ENCODE data around the gene ST3GAL3. TPM values are rescaled to one million over a fixed set of nuclear protein-coding genes. Genes with fewer than 3 reads are reported as not detected.

The ST3GAL3 gene
- total RNA-seq, 1 donor = 16.8 TPM

DNA sequence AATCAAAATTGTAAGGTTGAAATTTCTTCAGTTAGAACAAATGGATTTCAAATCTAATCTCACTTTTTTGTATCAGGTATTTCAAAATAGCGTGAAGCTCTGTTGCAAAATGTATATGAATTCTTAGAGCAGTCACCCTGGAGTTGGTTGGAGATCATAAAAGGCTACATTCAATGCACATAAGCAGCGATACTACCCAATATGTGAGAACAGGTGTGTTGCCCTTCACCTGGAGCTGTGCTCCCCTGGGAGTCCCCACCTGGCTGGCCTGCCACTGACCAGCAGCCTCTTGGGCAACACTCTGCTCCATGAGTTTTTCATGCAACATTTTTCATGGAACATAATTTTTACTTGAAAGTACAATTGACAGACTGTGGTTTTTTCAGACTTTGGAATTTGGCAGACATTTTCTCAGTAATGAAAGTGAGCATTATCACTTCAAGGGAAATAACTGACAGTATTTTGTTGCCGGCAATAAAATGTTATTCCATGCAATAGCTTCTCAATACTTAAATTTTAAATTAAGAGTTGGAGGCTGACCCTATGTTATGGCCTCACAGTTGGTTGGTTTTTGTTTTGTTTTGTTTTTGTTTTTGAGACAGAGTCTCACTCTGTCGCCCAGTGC is 95.1 kb downstream of the ST3GAL3 start:
- H3K4me3 ChIP-seq (ENCODE audit: low read depth, low read length) = no peak overlapping the region
- no peak for DNase-seq (ENCODE audit: low read depth)
- TF ChIP-seq, protein P1, sequence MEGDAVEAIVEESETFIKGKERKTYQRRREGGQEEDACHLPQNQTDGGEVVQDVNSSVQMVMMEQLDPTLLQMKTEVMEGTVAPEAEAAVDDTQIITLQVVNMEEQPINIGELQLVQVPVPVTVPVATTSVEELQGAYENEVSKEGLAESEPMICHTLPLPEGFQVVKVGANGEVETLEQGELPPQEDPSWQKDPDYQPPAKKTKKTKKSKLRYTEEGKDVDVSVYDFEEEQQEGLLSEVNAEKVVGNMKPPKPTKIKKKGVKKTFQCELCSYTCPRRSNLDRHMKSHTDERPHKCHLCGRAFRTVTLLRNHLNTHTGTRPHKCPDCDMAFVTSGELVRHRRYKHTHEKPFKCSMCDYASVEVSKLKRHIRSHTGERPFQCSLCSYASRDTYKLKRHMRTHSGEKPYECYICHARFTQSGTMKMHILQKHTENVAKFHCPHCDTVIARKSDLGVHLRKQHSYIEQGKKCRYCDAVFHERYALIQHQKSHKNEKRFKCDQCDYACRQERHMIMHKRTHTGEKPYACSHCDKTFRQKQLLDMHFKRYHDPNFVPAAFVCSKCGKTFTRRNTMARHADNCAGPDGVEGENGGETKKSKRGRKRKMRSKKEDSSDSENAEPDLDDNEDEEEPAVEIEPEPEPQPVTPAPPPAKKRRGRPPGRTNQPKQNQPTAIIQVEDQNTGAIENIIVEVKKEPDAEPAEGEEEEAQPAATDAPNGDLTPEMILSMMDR (IDR thresholded peaks at IDR 0.05; ENCODE audit: insufficient read depth, low read depth, low read length) = no peak

DNA sequence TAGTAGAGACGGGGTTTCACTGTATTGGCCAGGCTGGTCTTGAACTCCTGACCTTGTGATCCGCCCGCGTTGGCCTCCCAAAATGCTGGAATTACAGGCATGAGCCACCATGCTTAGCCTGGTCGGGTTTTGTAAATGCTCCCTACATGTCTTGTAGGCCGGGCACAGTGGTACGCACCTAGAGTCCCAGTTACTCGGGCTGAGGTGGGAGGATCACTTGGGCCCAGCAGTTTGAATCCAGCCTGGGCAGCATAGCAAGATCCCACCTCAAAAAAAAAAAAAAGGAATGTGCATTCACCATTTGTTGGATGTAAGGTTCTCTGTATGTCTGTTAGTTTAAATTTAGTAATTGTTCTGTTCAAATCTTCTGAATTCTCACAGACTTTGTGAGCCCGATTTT is 95.8 kb downstream of the ST3GAL3 start:
- no peak overlapping the region for H3K4me3 ChIP-seq (ENCODE audit: low read depth, low read length)
- TF ChIP-seq, protein P1 (IDR thresholded peaks at IDR 0.05; ENCODE audit: insufficient read depth, low read depth, low read length) = no peak
- no peak for DNase-seq (ENCODE audit: low read depth)

- H3K4me3 ChIP-seq (ENCODE audit: low read depth, low read length) = no peak overlapping the region
- TF ChIP-seq, protein P1 (IDR thresholded peaks at IDR 0.05; ENCODE audit: insufficient read depth, low read depth, low read length) = no peak
- DNase-seq (ENCODE audit: low read depth) = no peak
Measured at GRCh38 chr1:43803646-43804045, 96.3 kb downstream of the ST3GAL3 start.

DNA sequence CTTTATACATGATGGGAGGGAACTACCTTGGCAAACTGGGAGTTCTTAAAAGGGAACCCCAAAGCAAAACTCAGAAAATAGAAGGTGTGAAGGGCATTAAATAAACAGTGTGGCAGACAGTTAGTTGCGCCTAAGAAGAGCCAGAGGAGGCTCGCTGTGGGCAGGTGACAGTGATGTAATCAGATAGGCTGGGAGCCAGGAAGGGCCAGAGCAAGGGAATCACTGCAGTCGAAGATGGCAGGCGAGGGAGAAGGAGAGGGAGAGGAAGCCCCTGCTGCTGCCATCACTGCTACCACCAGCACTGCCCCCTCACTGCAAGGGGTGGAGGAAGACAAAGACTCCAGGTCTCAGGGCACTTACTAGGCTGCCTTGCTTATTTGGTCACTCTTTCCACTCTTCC is 97.2 kb downstream of the ST3GAL3 start:
- DNase-seq (ENCODE audit: low read depth) = no peak

GRCh38 chr1:43805340-43805739 is 98.0 kb downstream of the ST3GAL3 start:
- TF ChIP-seq, protein P1 (IDR thresholded peaks at IDR 0.05; ENCODE audit: insufficient read depth, low read depth, low read length) = no peak
- H3K4me3 ChIP-seq (ENCODE audit: low read depth, low read length) = no peak overlapping the region
- no peak for DNase-seq (ENCODE audit: low read depth)

More for the DNA sequence above, 97.2 kb downstream of the ST3GAL3 start:
- TF ChIP-seq, protein P1 (IDR thresholded peaks at IDR 0.05; ENCODE audit: insufficient read depth, low read depth, low read length) = no peak
- no peak overlapping the region for H3K4me3 ChIP-seq (ENCODE audit: low read depth, low read length)

DNA sequence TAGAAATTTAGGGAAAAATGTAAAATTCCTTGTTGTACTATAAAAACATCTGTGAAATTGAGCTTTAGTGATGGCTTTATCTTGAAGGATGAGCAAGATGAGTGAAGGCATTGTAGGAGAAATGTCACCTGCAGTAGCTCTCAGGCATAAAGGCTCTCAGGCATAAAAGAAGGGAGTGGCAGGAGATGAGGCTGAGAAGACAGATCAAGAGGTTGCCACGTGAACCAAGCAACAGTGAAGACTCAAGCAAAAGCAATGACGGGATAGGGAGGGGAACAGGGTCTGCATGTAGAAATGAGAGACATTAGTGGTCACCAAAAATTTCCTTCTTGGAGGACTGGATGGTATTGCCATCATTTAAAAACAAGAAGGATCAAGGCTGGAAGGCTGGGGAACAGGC is 98.8 kb downstream of the ST3GAL3 start:
- TF ChIP-seq, protein P1 (IDR thresholded peaks at IDR 0.05; ENCODE audit: insufficient read depth, low read depth, low read length) = no peak
- no peak overlapping the region for H3K4me3 ChIP-seq (ENCODE audit: low read depth, low read length)
- no peak for DNase-seq (ENCODE audit: low read depth)

Data from fibroblast of villous mesenchyme (primary cell).